ENCODE measurements around the gene LPAR4.
"Not testable (repeated sequence)": the region's sequence is repeated elsewhere in the genome, so short reads cannot be mapped to it uniquely, and the experiment has no call there.

LPAR4 gene

DNA sequence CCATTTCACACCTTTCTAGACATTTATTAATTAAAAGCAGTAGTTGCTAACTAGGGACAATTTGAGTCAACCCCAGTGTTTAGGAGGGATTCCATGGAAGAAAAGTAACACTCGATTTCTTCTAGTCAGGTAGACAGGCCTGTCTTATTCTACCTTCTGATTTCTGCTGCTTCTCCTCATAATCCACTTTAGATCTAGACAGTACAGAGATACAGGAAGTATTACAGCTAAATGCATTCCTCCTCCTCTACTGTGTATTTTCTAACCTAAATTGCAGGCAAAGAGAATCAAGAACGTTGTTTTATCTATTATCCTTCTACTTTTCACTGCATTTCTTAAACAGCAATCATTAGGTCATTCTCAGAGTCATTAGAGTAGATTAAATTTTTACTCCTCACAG lies 52.6 kb downstream of the LPAR4 start:
- no peak for TF ChIP-seq POLR2A (IDR thresholded peaks at IDR 0.05; ENCODE audit: low read depth, low read length)
- FAIRE-seq (no peak), DNase-seq (ENCODE audit: insufficient read length, low spot score) (no peak)

DNA sequence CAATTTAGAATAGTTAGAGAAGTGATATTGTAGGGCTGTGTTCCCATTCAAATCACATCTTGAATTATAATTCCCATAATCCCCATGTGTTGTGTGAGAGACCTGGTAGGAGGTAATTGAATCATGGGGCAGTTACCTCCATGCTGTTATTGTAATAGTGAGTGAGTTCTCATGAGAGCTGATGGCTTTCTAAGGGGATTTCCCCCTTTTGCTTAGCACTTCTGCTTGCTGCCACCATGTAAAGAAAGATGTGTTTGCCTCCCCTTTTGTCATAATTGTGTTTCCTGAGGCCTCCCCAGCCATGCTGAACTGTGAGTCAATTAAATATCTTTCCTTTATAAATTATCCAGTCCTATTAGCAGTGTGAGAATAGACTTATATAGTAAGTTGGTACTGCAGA lies 53.2 kb downstream of the LPAR4 start:
- FAIRE-seq (no peak), DNase-seq (ENCODE audit: insufficient read length, low spot score) (no peak)

DNA sequence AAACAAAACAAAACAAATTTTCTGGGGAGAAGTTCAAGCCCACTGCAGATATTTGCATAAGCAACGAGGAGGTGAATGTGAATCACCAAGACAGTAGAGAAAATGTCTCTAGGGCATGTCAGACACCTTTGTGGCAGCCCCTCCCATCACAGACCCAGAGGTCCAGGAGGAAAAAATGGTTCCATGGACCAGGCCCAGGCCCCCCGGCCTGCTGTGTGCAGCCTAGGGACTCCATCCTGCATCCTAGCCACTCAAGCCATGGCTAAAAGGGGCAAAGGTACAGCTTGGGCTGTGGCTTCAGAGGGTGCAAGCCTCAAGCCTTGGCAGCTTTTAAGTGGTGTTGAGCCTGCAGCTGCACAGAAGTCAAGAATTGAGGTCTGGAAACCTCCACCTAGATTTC lies 54.0 kb downstream of the LPAR4 start:
- FAIRE-seq: no peak
- no peak for TF ChIP-seq POLR2A (IDR thresholded peaks at IDR 0.05; ENCODE audit: low read depth, low read length)
- DNase-seq (ENCODE audit: insufficient read length, low spot score): no peak

More for the DNA sequence above, 53.2 kb downstream of the LPAR4 start:
- TF ChIP-seq POLR2A (IDR thresholded peaks at IDR 0.05; ENCODE audit: low read depth, low read length): no peak

DNA sequence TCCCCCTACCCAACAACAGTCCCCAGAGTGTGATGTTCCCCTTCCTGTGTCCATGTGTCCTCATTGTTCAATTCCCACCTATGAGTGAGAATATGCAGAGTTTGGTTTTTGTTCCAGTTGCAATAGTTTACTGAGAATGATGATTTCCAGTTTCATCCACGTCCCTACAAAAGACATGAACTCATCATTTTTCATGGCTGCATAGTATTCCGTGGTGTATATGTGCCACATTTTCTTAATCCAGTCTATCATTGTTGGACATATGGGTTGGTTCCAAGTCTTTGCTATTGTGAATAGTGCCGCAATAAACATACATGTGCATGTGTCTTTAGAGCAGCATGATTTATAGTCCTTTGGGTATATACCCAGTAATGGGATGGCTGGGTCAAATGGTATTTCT lies 55.0 kb downstream of the LPAR4 start:
- not testable (repeated sequence) for FAIRE-seq; DNase-seq (ENCODE audit: insufficient read length, low spot score)
